HG03571 (cell line): ENCODE results near the gene FBXO42.
"Not testable (repeated sequence)": the region's sequence is repeated elsewhere in the genome, so short reads cannot be mapped to it uniquely, and the experiment has no call there.

Source experiments
- ATAC-seq: cut with Tn5 transposase; IDR thresholded peaks from one replicate; pipeline ENCODE4 v1.9.1; 2021; ENCODE audit not compliant: unreplicated experiment

FBXO42 gene

DNA sequence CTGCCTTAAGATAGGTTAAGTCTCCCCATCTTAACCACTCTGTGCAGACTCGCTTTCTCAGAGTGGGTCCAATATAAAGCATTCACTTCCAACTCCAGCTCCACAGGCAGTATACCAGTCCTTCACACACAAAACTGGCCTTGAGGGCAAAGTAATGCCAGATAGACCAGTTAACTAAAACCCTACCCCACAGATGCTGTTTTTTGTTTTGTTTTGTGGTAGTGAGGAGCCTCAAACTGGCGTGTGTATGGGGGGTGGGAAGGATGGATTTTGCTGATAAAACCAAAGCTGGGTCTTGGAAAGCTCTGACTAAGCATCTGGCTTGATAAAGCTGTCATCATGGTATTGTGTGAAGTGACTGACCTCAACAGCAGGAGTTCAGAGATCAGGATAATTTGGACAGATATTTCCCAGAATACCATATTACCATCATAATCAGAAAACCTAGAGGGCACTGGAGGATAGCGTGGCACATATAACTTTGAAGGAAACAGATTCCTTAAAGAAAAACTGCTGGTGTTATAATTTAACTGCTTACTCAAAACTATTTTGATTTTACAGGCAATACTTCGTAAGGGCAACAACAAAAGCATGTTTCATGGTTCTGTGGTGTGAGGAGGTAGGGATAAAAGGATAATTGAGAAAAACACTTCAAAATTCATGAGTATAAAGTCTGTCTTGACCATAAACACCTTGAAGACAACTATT, 85.7 kb downstream of the FBXO42 start:
- no peak for ATAC-seq

DNA sequence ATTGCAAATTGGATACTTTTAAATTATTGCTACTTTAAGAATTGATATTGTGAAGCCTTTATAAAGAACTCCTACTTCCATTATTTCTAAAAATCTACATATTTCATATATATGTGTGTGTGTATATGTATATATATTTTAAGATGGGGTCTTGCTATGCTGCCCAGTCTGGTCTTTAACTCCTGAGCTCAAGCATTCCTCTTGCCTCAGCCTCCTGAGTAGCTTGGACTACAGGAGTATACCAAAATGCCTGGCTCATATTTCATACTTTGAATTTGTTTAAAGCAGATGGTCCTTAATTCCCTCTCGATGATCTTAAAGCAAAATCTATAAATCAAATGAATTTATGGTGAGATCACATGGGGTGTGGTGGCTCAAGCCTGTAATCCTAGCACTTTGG, 90.2 kb downstream of the FBXO42 start:
- no peak for ATAC-seq

DNA sequence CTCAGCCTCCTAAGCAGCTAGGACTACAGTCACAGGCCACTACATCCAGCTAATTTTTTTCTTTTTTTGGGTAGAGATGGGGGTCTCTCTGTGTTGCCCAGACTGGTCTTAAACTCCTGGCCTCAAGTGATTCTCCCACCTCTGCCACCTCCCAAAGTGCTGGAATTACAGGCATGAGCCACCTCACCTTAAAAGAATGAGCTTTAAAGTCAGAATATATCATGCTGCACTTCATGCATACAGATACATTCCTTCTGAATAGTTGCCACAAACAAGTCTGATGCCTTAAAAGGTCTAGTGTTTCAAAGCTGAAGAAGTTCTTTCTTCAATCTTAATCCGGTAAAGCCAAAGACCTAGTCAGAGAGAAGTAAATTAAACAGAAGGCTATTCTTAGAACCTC, 91.5 kb downstream of the FBXO42 start:
- ATAC-seq: no peak

DNA sequence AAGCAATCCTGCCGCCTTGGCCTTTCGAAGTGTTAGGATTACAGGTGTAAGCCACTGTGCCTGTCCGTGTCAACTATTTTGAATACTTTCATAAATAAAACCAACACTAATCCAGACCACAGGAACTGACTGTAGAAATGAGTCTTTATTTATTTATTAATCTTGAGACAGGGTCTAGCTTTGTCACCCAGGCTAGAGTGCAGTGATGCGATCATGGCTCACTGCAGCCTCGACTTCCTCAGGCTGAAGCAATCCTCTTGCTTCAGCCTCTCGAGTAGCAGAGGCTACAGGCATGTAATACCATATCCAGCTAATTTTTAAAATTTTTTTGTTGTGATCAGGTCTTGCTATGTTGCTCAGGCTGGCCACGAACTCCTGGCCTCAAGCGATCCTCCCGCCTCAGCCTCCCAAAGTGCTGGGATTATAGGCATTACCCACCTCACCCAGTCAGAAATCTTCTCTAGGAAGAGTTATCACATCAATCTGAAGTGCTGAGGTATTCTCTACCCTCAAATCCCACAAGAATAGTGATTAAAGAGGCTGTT, 93.6 kb downstream of the FBXO42 start:
- no peak for ATAC-seq

DNA sequence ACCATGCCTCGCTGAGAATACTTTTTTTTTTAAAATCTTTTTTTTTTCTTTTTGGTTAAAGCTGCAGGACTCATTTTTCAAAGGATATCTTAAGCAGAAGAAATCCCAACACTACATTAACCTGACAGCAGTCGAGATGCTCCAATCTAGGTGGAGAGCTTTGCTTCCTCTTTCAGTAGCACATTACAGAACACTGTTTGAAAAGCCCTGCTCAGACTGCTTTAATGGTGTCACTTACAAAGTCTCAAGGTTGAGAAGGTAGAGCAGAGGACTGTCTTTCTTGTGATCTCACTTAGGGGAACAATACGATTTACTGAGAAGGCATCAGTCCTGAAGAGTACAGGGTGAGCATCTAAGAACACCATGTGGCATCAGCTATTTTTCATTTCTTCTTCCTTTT, 94.3 kb downstream of the FBXO42 start:
- no peak for ATAC-seq

DNA sequence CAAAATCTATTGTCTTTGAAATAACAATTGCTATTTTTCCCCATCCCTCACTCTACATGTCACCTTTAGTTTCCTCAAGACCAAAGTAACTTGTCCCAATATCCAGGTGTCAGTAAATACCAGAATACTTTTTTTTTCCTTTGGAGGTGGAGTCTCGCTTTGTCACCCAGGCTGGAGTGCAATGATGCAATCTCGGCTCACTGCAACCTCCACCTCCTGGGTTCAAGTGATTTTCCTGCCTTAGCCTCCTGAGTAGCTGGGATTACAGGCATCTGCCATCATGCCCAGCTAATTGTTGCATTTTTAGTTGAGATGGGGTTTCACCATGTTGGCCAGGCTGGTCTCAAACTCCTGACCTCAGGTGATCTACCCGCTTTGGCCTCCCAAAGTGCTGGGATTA, 94.7 kb downstream of the FBXO42 start:
- not testable (repeated sequence) for ATAC-seq

DNA sequence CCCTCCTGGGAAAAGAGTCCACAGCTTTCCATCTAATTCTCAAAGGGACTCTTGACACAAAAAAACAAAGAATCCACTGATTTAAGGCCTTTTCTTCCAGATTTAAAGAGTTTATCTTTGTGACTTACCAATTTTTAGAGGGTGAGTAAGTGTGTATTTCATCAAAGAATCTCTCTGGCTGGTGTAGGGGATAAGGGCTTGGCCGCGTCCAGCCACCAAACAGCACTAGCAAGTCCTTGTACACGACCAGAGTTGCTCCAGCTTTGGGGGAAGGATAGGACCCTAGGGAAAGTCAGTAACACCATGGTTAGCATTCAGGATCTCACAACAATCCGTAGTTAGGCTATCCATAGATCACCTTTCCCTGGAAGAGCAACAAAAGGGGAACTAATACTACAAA, 95.8 kb downstream of the FBXO42 start:
- ATAC-seq: no peak

DNA sequence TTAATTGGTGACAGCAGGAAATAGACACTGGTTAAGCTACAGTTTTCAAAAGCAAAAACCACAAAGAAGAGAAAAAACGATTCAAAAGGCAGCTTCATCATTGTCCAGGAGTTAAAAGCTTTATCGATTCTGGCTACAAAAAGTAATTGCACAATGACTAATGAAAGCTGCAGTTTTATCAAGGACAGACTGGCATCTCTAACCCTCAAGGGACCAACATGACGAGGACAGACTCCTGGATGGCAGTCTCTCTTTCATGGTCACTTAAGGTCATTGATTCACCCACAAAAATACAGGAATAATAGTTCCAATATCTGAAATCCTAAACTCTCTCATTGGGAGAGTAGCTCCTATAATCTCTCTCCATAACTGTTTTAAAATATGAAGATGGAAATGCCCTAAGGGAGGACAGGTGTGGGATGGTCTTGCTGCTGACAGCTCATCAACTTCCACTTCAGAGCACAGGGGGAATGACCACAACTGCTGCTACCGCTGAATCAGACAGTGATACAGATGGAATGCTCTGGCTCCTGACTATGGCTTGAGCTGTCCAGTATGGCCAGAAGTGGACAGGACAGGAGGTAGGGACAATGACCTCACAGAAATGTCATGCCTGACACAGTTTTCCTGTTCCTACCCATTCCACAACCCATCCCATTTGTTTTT, 97.9 kb downstream of the FBXO42 start:
- no peak for ATAC-seq

DNA sequence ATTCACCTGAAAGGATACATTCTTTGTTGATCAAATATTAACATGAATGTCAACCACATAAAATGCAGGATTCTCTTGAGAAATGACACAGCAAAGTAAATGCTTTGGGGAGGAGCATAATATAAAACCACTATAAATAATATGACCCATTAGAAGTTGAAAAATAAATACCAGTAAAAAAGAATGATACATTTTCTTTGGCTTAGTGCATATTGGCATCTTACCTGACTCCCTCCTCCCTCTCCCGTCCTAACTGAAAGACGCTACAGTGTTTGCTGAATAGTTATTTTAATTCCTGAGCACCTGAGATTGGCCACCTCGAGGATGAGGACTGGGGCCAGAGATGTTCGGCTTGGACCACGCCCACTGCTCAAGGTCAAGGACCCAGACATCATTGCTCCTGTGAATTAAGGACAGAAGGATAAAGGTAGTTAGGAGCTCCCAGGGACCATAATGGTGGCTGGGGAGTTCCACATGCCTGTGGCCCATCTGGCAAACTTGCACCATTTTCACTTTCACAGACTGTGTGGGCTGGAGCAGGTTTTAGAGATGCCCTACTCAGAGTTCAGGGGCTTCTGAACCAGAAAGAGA, 98.9 kb downstream of the FBXO42 start:
- no peak for ATAC-seq

DNA sequence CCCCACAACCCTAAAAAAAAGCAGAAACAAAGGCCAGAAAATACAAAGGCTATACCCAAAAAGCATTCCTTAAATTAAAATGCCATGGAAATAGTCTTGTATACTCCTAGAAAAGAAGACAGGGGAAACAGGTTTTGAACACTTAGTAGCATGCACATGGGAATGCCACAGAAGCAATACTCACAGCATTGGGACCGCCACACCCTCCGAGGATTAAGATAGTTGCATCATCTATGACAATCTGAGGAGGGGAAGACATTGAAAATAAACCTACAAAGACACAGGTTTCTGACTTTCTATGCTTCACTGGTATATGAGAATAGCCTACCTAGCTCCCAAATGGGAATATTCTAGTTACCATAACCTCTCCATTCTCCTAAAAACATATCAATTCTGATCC, 99.4 kb downstream of the FBXO42 start:
- ATAC-seq: no peak

DNA sequence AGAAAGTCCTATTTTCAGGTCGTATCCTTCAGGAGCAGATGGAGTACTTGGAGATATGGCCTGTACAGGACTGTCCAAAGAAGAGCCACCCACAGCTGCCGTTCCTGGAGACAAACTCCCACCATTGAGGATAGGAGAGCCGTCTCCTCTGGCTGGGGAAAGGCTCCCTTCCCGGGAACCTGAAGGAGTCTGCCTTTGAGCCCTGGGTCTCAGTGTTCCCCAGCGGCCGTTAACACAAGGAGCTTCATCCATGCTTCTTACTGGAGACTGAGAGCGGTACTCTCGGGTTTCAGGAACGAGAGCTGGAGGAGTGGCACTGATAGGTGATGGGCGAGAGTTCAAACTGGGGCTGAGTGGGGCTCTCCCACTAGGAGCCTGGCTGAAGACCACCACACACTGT, 100.9 kb downstream of the FBXO42 start:
- ATAC-seq: no peak

DNA sequence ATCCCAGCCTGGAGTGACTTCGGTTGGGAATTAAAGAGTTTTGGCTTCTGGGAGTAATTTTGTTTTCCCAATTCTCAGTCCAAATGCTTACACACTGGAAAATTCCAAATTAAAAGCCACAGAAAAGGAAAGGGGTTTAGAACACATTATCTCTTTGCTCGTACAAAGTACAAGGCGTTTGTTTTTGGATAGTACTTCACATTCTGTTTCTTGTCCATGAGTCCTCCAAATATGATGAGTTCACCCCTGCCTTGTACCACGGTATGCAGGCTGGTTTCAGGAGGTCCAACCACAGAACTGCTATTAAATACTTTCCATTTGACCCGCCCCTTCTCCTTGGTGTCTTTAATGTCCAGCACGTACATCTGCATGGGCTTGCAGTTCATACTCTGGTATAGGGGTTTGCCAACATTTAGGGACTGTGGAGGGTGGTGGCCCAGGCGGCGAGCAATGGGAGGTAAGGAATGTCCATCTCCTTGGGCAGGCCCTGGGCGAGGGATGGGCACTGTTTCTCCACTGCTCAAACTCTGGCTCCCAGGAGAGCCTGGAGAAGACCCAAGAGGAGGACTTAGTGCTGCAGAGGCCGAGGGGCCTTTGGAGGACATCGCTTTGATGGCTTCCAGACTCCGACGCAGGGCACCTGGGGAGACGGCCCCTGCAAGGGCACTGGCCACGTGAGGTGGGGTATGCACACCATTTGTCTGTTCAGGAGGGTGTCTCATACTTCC, 101.6 kb downstream of the FBXO42 start:
- no peak for ATAC-seq

DNA sequence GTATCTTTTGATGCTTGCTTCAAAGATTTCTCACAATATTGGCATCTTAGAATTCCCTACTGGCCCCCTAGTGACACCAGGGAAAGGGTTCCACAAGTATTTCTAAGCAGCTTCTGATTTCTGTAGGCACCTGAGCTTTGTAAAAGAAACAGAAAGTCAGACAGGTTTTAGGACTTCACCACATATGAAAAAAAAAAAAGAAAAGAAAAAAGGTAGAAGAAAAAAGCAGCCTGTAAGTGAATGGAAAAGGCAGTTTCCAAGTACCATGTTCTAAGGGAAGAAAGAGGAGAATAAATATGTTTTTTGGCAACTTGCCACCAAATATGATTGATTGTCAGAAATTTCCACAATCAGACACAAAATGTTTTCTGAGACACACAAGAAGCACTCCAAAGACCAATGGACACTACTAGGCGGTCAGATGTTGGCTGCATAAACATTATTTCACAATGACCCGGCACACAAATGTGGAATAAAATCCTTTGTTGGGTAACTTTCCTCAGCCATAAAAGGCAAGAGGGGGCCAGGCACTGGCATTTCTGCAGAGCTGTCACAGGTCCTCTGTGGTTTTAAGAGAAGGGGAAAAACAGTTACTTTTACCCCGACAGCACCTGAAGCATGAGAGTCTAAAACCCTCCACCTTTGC, 102.6 kb downstream of the FBXO42 start:
- no peak for ATAC-seq

DNA sequence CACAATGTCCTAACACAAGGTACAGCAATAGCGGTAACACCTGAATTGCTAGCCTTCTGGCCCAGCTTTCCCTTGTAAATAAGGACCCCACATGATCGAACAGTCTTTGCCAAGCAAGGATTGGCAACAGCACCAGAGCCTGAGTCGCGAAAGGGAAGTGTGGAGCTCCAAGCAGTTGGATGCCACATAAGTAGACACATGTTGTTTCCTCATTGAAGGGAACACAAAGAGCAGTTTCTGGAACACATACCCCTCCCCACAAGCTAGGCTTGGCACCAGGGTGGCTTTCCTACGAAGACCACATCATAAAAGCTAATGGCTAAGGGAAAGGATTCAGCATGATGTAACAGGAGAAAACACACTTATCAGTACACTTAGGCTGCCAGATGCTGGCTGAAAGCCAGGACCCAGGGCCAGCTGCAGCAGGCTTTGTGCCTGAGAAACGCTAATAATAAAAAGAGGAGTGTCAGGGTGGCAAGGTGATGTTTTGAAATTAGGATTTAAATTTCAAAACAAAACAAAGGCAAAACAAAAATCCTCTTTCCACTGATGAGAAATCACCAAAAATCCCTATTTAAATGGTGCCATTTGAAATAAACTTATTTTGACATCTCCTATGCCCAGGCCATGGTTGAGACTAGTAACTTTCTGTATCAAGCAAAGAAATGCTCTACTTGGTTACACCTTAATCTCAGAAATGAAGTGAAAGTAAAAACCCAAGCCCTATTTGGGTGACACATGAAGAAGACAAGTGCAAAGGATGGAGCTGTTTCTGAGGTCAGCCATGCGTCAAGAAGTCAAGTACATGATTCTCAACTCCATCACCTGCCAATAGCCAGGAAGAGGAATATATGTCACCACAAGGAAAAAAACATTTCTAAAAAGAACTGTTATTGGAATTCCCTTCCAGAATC, 103.4 kb downstream of the FBXO42 start:
- no peak for ATAC-seq

DNA sequence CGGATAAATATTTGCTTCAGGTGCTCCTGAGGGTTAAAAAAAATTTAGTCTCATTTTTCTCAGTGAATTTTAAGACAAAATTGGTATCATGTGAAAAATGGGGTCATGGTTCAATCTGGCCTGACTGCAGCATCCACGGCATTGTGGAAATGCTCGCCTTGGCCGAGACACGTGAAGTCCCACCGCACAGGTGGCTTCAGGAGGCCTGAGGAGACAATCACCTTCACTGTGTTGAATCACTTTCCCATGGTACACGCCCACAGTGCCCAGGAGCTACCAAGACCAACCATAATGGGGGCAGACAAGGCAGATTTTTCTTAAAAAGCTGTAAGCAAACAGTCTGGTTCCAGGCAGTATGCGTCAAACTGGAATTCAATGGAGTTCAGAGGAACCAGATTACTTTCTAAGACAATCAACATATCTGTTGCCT, 104.3 kb downstream of the FBXO42 start:
- ATAC-seq: no peak

DNA sequence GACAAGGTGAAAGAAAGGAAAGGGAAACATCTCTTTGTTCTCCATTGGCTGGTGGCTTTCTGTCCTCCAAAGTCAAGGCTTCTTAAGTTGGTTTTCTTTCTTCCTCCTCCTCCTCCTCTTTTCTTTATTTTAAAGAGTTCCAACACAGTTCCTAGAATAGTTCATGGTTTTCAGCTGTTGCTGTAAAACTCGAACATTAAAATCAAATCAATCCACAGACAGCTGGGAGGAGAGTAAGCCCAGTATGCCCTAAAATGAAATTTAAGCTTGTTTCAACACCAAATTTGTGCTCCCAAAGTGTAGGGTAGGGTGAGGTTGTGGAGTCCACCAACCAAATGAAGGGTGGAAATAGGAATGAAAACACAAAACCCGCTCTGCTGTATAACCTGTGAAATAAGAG, 104.8 kb downstream of the FBXO42 start:
- no peak for ATAC-seq

DNA sequence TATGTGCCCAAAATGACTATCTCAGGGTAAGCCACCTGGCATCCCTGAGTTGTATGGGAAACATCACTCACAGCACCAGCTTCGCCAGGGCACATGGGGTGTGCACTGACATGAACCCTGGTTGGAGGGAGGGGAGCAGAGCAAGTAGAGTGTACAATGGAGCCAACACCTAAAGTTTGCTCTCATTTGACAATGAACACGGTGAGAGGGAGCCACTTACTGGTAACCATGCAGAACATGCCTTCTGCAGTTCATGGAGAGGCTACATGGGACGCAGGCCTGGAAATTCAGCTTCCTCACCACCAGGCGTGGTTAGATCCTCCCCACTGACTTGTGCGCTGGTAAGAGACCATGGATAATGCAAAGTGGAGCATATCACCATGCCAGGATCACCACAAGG, 105.3 kb downstream of the FBXO42 start:
- ATAC-seq: no peak

DNA sequence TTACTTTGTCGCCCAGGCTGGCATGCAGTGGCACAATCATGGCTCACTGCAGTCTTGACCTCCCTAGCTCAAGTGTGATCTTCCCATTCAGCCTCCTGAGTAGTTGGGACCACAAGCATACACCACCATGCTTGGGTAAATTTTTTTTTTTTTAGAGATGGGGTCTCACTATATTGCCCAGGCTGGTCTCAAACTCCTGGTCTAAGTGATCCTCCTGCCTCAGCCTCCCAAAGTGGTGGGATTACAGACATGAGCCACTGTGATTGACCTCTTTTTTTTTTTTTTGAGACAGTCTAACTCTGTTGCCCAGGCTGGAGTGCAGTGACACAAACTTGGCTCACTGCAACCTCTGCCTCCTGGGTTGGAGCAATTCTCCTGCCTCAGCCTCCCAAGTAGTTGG, 106.0 kb downstream of the FBXO42 start:
- not testable (repeated sequence) for ATAC-seq

DNA sequence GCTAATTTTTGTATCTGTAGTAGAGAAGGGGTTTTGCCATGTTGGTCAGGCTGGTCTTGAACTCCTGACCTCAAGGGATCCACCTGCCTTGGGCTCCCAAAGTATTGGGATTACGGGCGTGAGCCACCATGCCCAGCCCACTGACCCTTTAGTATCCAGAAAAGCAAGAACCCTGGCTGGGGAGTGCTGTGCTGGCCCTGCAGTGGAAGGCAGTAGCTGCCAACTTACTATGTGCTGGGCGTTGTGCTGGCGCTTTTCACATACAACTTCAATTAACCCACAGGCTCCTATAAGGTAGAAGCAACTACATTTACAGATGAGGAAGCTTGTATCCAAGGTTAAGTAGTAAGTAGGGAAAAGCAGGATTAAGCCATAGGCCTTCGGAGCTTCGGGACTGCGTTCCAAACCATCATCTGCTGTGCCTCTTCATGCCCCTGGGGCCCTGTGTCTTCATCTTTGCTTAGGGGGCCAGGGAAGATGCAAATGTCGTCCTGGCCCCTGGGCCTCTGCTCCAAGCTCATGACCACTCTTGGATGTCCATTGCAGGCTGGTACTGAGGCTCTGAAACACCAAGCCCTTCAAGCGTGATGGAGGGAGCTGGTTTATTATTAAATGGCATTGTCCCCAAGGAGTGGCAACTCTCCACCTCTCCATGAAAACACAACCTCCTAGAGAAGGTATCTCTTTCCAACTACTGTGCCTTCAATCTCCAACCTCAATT, 106.6 kb downstream of the FBXO42 start:
- no peak for ATAC-seq
